GM12891 (cell line): ENCODE measurements around the gene DOCK4.
"Not testable (repeated sequence)": the region's sequence is repeated elsewhere in the genome, so short reads cannot be mapped to it uniquely, and the experiment has no call there.

ENCODE experiments used
- DNase-seq: peaks from one replicate; pipeline ENCODE4 v3.0.0; 2011; ENCODE audit warnings: low spot score; ENCODE audit not compliant: insufficient read length
- FAIRE-seq: peaks from 2 replicates; lab custom pipeline; 2011; peaks lifted over from hg19 to GRCh38; lab: Jason Lieb, UNC
- PAX5 ChIP-seq: IDR thresholded peaks from 2 replicates; pipeline ENCODE4 v1.6.1; 2011; ENCODE audit warnings: low read length, moderate library complexity, mild to moderate bottlenecking; ENCODE audit not compliant: insufficient read depth, severe bottlenecking
- POLR2A ChIP-seq: IDR thresholded peaks from 2 replicates; pipeline ENCODE4 v1.6.1; 2011; ENCODE audit warnings: low read depth, low read length, control low read depth
- POLR2AphosphoS5 ChIP-seq: IDR thresholded peaks from 2 replicates; pipeline ENCODE4 v1.6.1; 2011; ENCODE audit warnings: low read depth, low read length, control low read depth
- POU2F2 ChIP-seq: IDR thresholded peaks from 2 replicates; pipeline ENCODE4 v1.6.1; 2011; ENCODE audit warnings: low read depth, mild to moderate bottlenecking, control low read depth, low read length, moderate library complexity
- SPI1 ChIP-seq: IDR thresholded peaks from 2 replicates; pipeline ENCODE4 v1.6.1; 2011; ENCODE audit warnings: low read depth, low read length, control low read depth
- TAF1 ChIP-seq: IDR thresholded peaks from 2 replicates; pipeline ENCODE4 v1.6.1; 2011; ENCODE audit warnings: low read depth, low read length, control low read depth

DOCK4 gene

DNA sequence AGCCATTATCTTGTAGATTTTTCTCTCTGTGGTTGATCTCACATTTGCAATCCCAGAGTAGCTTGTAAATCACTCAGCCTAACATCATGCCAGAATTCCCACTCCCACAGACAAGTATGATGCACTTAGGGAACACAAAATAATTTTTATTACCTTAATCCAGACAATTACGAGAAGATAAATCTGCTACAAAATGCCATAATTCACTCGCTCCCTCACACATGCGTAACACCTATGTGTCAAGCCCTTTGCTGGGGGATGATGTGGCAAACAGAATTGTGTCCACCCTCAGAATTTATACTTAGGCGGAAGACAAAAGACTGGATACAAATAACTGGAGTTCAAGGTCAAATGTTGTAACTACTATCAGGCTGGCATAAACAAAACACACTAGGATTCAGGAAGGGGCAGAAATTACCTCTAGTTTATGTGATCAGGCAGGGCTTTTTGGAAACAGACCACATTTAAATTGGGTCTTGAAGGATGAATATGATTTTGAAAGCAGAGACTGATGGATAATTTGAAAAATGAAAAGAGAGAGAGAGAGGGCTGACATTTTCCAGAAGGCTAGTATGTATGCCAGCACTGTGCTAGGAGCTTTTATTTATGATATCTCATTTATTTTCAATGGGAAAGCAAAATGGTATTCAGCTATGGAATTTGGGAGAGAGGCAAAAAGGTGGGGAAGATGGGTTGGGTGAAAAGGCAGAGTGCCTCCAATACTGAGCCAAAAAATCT, 69.8 kb downstream of the DOCK4 start:
- DNase-seq = no peak

DNA sequence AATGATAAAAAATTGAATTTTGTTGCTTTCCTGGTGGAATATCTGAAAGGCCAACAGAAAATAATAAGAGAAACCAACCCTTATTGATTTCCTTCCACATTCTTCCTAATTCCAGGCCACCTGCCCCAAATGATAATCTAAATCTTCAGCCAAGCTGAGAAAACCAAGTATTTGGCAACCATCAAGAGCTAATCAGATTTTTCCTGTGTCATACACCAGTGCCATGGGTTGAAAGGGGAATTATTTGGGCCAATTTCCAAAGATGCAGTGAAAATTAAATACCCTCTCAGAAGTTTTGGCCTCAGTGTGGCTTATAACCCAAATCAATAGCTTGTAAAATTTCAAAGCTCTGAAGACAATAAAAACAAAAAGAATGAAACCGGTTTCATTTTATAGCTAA, 70.4 kb downstream of the DOCK4 start:
- DNase-seq (no peak), FAIRE-seq (no peak)
- TF ChIP-seq POLR2A (no peak), POU2F2 (no peak), PAX5 (no peak), POLR2AphosphoS5 (no peak), TAF1 (no peak), SPI1 (no peak)

More for the DNA sequence above, 69.8 kb downstream of the DOCK4 start:
- no peak for FAIRE-seq
- TF ChIP-seq PAX5 (no peak), POLR2A (no peak), POLR2AphosphoS5 (no peak), SPI1 (no peak), POU2F2 (no peak), TAF1 (no peak)

GRCh38 chr7:112134039-112134438, 72.2 kb downstream of the DOCK4 start:
- TF ChIP-seq POU2F2 = no peak
- no peak for TF ChIP-seq TAF1
- TF ChIP-seq POLR2AphosphoS5 = no peak
- no peak for TF ChIP-seq SPI1
- no peak for TF ChIP-seq POLR2A
- no peak for TF ChIP-seq PAX5
- FAIRE-seq = no peak

GRCh38 chr7:112133328-112133727, 72.9 kb downstream of the DOCK4 start:
- DNase-seq (no peak), FAIRE-seq (no peak)
- TF ChIP-seq SPI1 = no peak

More at GRCh38 chr7:112134039-112134438, 72.2 kb downstream of the DOCK4 start:
- DNase-seq = no peak

- FAIRE-seq = no peak
- no peak for DNase-seq
- TF ChIP-seq SPI1 = no peak
- TF ChIP-seq PAX5 = no peak
- no peak for TF ChIP-seq TAF1
- no peak for TF ChIP-seq POLR2A
- no peak for TF ChIP-seq POU2F2
- no peak for TF ChIP-seq POLR2AphosphoS5
Measured at GRCh38 chr7:112132051-112132694, 74.0 kb downstream of the DOCK4 start.

GRCh38 chr7:112130729-112131410, 75.3 kb downstream of the DOCK4 start:
- TF ChIP-seq TAF1 = no peak
- FAIRE-seq (no peak), DNase-seq (no peak)

- FAIRE-seq = no peak
- DNase-seq = no peak
- TF ChIP-seq PAX5 (no peak), POLR2AphosphoS5 (no peak), POLR2A (no peak), SPI1 (no peak), TAF1 (no peak), POU2F2 (no peak)
Measured at GRCh38 chr7:112129655-112130323, 76.4 kb downstream of the DOCK4 start.

GRCh38 chr7:112128461-112129425, 77.5 kb downstream of the DOCK4 start:
- DNase-seq, FAIRE-seq: not testable (repeated sequence)

DNA sequence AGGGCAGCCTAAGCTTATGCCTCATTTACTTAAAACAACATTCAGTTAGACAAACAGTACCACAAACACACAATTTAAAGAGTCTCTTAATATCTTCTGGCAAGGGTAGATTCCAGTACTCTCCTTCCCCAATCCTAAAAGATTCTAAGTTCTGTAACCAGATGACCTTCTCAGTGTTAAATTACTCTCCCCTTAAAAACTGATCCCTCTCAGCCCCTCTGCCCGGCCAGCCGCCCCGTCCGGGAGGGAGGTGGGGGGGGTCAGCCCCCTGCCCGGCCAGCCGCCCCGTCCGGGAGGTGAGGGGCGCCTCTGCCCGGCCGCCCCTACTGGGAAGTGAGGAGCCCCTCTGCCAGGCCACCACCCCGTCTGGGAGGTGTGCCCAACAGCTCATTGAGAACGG, 78.2 kb downstream of the DOCK4 start:
- not testable (repeated sequence) for DNase-seq, FAIRE-seq
